HG03354 (cell line): ENCODE data around the gene CHRNB1.

Experiments
- ATAC-seq: cut with Tn5 transposase; IDR thresholded peaks from one replicate; pipeline ENCODE4 v1.9.1; 2021; ENCODE audit warnings: mild to moderate bottlenecking; ENCODE audit not compliant: unreplicated experiment, poor library complexity, severe bottlenecking

CHRNB1 gene

DNA sequence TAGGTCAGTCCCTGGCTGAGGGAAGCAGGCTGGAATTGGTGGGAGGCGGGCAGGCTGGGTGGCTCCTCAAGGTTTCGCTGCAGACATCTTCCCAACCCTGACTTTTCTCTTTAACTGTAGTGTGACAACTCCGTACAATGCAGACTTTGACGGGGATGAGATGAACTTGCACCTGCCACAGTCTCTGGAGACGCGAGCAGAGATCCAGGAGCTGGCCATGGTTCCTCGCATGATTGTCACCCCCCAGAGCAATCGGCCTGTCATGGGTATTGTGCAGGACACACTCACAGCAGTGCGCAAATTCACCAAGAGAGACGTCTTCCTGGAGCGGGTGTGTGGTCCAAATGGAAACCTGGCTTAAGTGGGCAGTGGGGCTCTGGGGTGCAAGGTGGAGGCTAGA lies 54.3 kb downstream of the CHRNB1 start:
- no peak for ATAC-seq

DNA sequence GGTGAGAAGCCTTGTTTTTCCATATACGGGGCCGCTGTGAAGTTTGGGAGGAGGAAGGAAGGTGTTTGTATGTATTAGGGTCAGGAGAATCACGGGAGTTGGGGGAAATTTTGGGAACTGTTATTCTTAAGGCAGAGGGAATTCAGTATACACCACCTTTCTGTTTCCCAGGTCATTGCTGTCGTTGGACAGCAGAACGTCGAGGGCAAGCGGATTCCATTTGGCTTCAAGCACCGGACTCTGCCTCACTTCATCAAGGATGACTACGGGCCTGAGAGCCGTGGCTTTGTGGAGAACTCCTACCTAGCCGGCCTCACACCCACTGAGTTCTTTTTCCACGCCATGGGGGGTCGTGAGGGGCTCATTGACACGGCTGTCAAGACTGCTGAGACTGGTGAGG lies 56.9 kb downstream of the CHRNB1 start:
- ATAC-seq: no peak

DNA sequence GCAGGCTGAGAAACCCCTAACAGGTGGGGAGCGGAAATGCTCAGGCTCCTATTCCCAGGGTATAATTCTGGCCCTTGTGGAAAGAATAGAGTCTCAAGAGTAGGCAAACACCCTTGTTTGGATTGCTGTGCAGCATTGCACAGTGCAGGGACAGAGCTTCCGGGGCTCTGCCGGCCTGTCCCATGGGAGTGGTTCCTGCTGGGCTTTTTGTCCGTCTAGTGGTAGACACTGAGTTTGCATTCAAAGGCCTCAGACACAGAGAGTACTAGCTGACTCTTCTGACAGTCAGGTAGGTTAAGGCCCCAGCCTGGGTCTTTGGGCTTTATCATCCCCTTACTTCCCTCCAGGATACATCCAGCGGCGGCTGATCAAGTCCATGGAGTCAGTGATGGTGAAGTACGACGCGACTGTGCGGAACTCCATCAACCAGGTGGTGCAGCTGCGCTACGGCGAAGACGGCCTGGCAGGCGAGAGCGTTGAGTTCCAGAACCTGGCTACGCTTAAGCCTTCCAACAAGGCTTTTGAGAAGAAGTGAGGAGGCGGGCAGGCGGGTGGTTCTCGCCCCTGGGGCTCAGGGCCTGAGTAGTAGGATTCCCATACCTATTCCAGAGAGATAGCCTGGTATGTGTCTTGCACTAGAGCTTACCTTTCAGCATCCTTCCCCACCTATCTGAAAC lies 57.4 kb downstream of the CHRNB1 start:
- no peak for ATAC-seq

DNA sequence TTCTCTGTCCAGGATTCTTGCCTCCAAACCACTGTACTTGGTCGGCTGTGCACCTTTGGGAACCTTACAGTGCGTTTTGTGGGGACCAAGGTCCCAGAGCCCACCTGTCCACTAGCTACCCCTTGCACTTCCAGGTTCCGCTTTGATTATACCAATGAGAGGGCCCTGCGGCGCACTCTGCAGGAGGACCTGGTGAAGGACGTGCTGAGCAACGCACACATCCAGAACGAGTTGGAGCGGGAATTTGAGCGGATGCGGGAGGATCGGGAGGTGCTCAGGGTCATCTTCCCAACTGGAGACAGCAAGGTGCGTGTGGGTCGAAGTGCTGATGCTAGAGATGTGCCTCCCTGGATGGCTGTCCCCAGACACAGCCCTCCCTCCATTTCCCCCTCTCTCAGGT lies 58.1 kb downstream of the CHRNB1 start:
- no peak for ATAC-seq

DNA sequence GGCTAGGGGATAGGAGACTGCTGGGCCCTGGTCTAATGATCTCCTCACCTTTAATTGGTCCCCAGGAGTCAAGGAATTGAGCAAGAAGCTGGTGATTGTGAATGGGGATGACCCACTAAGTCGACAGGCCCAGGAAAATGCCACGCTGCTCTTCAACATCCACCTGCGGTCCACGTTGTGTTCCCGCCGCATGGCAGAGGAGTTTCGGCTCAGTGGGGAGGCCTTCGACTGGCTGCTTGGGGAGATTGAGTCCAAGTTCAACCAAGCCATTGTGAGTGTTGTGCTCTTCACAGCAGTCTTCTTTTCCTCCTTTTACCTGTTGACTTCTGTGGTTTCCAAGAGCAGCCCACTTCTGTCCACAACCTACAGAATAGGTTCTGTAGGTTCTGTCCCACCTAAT lies 58.7 kb downstream of the CHRNB1 start:
- no peak for ATAC-seq
